Karpas-422 (cell line): ENCODE data around the gene LCP1. TPM values are rescaled to one million over a fixed set of nuclear protein-coding genes. Genes with fewer than 3 reads are reported as not detected.

Source experiments
- DNase-seq: peaks from one replicate; pipeline ENCODE4 v3.0.0-alpha.2; 2015
- H2AFZ ChIP-seq: fragments of 200-600 bp; sonication (generic); 2 replicates; pipeline ENCODE4 v1.6.1; 2014; ENCODE audit warnings: antibody characterized with exemption, low read length, mixed read lengths
- H3K27ac ChIP-seq: fragments of 200-600 bp; sonication (generic); 2 replicates; pipeline ENCODE4 v1.5.1; 2014; ENCODE audit warnings: mild to moderate bottlenecking, low read length, moderate library complexity
- H3K27me3 ChIP-seq: fragments of 200-600 bp; sonication (generic); 2 replicates; pipeline ENCODE4 v1.6.1; 2014; ENCODE audit warnings: low read length, mixed read lengths
- H3K36me3 ChIP-seq: fragments of 200-600 bp; sonication (generic); 2 replicates; pipeline ENCODE4 v1.6.1; 2014; ENCODE audit warnings: low read length, mixed read lengths; ENCODE audit not compliant: insufficient read depth
- H3K4me1 ChIP-seq: fragments of 200-600 bp; sonication (generic); 2 replicates; pipeline ENCODE4 v1.6.1; 2014; ENCODE audit warnings: mild to moderate bottlenecking, low read length, mixed read lengths
- H3K4me2 ChIP-seq: fragments of 200-600 bp; sonication (generic); 2 replicates; pipeline ENCODE4 v1.6.1; 2014; ENCODE audit warnings: low read length, low read depth, mild to moderate bottlenecking; ENCODE audit not compliant: poor library complexity, severe bottlenecking
- H3K4me3 ChIP-seq: fragments of 200-600 bp; sonication (generic); 2 replicates; pipeline ENCODE4 v1.5.1; 2014; ENCODE audit warnings: mild to moderate bottlenecking, antibody characterized with exemption, low read length, mixed read lengths
- H3K79me2 ChIP-seq: fragments of 200-600 bp; sonication (generic); 2 replicates; pipeline ENCODE4 v1.6.1; 2014; ENCODE audit warnings: mild to moderate bottlenecking, low read length, mixed read lengths
- H3K9ac ChIP-seq: fragments of 200-600 bp; sonication (generic); 2 replicates; pipeline ENCODE4 v1.6.0; 2014; ENCODE audit warnings: low read length
- H3K9me2 ChIP-seq: fragments of 200-600 bp; sonication (generic), shearing (Covaris generic); replicated peaks from 2 replicates; pipeline ENCODE4 v1.6.0; 2014; ENCODE audit warnings: mild to moderate bottlenecking, low read length, moderate library complexity; ENCODE audit not compliant: insufficient read depth
- H3K9me3 ChIP-seq: fragments of 300-700, 200-600 bp; sonication (generic); 2 replicates; pipeline ENCODE4 v1.6.1; 2014; ENCODE audit warnings: low read length, mixed read lengths
- H4K20me1 ChIP-seq: fragments of 200-600 bp; sonication (generic); 2 replicates; pipeline ENCODE4 v1.6.1; 2014; ENCODE audit warnings: mild to moderate bottlenecking, antibody characterized with exemption, low read length, low read depth; ENCODE audit not compliant: insufficient read depth
- total RNA-seq: library from RNA; depleted of rRNA; stranded (reverse); fragments of >200 nt; shearing (Covaris generic); gene quantifications from 2 replicates; pipeline ENCODE4 v1.2.3, GENCODE V29; 2014; ENCODE audit warnings: low replicate concordance

Gene LCP1
- total RNA-seq, 1 experiment from 2014 or later, result 415 TPM

DNA sequence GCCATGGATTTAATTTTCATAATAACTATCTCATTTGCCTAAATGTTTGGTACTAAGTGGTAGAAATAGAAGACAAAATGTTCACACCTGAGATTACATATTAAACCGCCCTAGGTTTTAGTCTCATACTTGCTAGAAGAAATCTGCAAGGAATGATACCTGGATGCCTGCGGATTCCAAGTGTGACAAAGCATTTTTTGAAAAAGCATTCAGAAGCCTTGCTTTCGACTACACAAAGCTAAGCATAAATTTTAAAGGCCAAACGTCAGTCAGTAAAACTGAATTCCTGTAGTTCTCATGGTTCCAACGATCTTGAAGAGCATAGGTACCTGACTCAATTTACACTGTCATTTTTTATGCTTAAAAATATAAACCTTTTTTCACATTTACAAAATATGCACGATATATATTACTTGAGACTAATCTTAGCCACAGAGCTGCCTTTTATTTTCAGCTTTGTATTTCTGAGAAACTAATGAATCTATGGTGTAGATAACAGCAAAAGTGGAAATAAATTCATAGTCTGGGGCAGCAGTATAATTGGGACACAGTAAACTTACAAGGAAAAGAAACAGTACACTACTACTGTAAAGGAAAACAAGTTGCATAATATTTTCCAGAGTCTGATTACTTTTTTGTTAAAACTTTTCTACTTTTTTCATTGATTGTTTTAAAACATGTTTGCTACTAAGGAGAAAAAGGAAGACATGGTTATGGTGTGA lies 28.5 kb upstream of the LCP1 start:
- H3K4me1 ChIP-seq, result peaks cover 14% of the 10 kb centered on the region
- H3K36me3 ChIP-seq, result no peaks in the 10 kb centered on the region
- no peak overlapping the region for H3K9ac ChIP-seq
- H4K20me1 ChIP-seq, result no peaks in the 10 kb centered on the region
- H3K4me3 ChIP-seq, result no peak overlapping the region
- H3K9me2 ChIP-seq, result no peaks in the 10 kb centered on the region
- peak; percentile 27 for DNase-seq
- H3K27ac ChIP-seq, result no peak overlapping the region
- no peak overlapping the region for H2AFZ ChIP-seq
- H3K79me2 ChIP-seq, result no peaks in the 10 kb centered on the region
- no peaks in the 10 kb centered on the region for H3K27me3 ChIP-seq
- H3K4me2 ChIP-seq, result peak overlapping the region; percentile 66
- H3K9me3 ChIP-seq, result no peaks in the 10 kb centered on the region

DNA sequence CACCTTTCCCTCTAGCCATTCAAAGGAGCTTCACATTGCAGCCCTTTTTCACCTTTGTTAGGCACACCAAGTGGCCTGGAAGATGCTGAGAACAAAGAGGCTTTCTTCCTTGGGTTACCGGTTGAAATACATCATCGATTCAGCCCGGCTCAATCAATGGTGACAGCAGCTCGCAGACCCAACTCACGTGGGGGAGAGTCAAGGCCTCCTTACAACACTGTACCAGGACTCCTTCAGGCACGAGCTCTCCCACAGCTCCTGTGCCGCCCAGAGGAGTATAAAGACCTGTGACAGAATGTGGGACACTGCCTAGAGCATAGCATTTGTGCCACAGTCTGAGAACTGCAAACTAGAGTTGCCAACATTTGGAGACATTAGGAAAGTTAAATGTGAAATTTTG lies 25.9 kb upstream of the LCP1 start:
- DNase-seq, result peak; percentile 25
- Histone ChIP-seq H2AFZ (no peak overlapping the region), H3K4me3 (no peak overlapping the region), H3K9ac (no peak overlapping the region), H3K4me1 (peaks cover 14% of the 10 kb centered on the region), H3K9me3 (no peaks in the 10 kb centered on the region), H4K20me1 (no peaks in the 10 kb centered on the region), H3K79me2 (no peaks in the 10 kb centered on the region), H3K27me3 (no peaks in the 10 kb centered on the region), H3K9me2 (no peaks in the 10 kb centered on the region), H3K27ac (no peak overlapping the region), H3K4me2 (no peak overlapping the region), H3K36me3 (no peaks in the 10 kb centered on the region)

DNA sequence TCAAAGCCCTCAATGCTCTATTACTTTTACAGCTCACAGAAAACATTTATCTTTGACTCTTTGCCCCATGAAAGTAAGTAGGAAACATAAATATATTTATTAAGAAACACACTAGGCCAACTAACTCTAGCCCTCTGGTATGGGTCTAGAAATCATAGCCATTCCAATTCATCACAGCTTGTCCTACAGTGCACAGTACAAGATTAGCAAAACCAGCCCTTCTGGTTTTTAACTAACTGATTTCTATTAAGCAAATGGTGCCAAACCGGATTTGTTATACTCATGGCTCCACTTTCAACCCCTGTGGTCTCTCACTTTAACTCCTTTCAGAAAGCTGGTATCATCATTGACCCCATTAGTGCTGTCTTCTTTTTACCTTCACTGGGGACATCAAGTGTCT lies 24.2 kb upstream of the LCP1 start:
- Histone ChIP-seq H3K4me1 (peaks cover 2% of the 10 kb centered on the region), H3K9me3 (no peaks in the 10 kb centered on the region), H4K20me1 (no peaks in the 10 kb centered on the region), H3K9ac (no peak overlapping the region), H3K9me2 (no peaks in the 10 kb centered on the region), H2AFZ (no peak overlapping the region), H3K4me2 (no peak overlapping the region), H3K27ac (no peak overlapping the region), H3K36me3 (no peaks in the 10 kb centered on the region), H3K4me3 (no peak overlapping the region), H3K79me2 (no peaks in the 10 kb centered on the region), H3K27me3 (no peaks in the 10 kb centered on the region)
- DNase-seq, result peak; percentile 10

DNA sequence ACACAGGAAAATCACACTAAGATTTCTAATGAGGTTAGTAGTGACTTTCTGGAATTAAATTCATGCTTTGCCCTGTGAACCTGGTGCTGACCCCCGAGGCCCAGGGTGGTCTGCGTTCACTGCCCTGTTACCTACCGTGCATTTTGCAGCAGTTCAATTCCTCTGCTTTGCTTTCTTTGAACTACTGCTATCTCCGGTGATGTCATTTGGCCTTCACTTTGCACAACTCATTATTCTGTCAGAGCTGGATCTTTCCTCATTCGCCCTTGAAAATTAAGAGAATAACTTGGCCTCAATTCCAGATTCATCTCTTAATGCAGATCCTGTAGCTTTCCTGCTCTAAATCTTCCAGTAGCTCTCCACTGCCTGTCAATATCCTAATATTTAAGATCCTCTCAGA lies 21.0 kb upstream of the LCP1 start:
- no peaks in the 10 kb centered on the region for H4K20me1 ChIP-seq
- H2AFZ ChIP-seq, result no peak overlapping the region
- H3K4me1 ChIP-seq, result no peaks in the 10 kb centered on the region
- no peaks in the 10 kb centered on the region for H3K79me2 ChIP-seq
- no peaks in the 10 kb centered on the region for H3K36me3 ChIP-seq
- no peaks in the 10 kb centered on the region for H3K9me3 ChIP-seq
- H3K4me2 ChIP-seq, result no peak overlapping the region
- no peaks in the 10 kb centered on the region for H3K27me3 ChIP-seq
- no peaks in the 10 kb centered on the region for H3K9me2 ChIP-seq
- H3K27ac ChIP-seq, result no peak overlapping the region
- DNase-seq, result peak; percentile 23
- H3K9ac ChIP-seq, result no peak overlapping the region
- H3K4me3 ChIP-seq, result no peak overlapping the region

DNA sequence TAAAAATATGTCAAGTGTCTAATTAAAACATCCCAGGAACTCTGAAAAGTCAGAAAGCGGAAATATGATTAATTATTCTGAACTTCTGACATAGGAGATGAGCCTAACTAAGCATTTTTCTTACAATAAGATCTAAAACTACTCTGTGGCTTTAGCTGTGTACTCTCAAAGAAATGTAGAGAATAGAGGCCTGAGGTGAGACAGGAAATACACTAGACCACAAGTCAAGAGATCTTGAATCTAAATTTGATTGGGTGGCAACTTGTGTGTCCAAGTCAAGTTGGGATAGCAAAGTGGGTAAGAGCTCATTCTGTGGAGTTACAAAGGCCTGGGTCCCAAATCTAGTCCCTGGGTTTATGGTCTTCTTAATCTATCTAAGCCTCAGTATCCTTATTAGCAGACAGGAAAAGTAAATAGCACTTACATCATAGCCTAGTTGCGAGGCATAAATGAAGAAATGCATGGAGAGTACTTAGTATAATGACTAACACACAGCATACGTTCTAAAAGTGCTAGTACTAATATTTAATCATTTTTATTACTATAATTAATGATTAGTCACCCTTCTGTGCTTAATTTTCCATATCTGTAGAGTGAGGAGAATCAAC lies 20.3 kb upstream of the LCP1 start:
- H3K27me3 ChIP-seq, result no peaks in the 10 kb centered on the region
- no peak overlapping the region for H3K4me3 ChIP-seq
- H3K79me2 ChIP-seq, result no peaks in the 10 kb centered on the region
- no peak overlapping the region for H3K9ac ChIP-seq
- H3K4me1 ChIP-seq, result no peaks in the 10 kb centered on the region
- H3K27ac ChIP-seq, result no peak overlapping the region
- H4K20me1 ChIP-seq, result no peaks in the 10 kb centered on the region
- H3K9me3 ChIP-seq, result no peaks in the 10 kb centered on the region
- no peaks in the 10 kb centered on the region for H3K36me3 ChIP-seq
- H3K9me2 ChIP-seq, result no peaks in the 10 kb centered on the region
- peak; percentile 38 for DNase-seq
- H3K4me2 ChIP-seq, result no peak overlapping the region
- no peak overlapping the region for H2AFZ ChIP-seq

DNA sequence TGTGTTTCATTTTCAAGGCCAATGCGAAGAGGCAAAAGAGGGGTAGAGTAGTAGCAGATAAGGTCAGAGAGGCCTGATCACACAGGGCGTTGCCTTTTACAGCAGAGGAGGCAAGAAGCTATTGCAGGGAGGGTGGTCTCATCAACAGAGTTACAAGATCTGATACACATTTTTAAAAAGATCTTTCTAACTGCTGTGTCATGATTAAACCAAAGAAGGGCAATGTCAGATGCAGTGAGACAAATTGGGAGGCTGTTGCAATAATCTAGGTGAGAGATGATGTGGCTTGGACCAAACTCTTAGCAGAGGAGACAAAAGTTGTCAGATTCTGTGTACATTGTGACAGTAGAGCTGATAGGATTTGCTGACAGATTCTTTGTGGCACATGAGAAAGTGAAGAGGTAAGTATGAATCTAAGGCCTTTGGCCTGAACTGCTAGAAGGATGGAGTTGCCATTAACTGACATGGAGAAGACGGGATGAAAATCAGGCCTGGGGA lies 16.8 kb upstream of the LCP1 start:
- Histone ChIP-seq H3K4me3 (no peak overlapping the region), H3K9ac (no peak overlapping the region), H2AFZ (no peak overlapping the region), H3K36me3 (no peaks in the 10 kb centered on the region), H3K9me3 (no peaks in the 10 kb centered on the region), H3K79me2 (no peaks in the 10 kb centered on the region), H3K27ac (no peak overlapping the region), H4K20me1 (no peaks in the 10 kb centered on the region), H3K4me1 (no peaks in the 10 kb centered on the region), H3K4me2 (no peak overlapping the region), H3K9me2 (no peaks in the 10 kb centered on the region), H3K27me3 (no peaks in the 10 kb centered on the region)
- no peak for DNase-seq

DNA sequence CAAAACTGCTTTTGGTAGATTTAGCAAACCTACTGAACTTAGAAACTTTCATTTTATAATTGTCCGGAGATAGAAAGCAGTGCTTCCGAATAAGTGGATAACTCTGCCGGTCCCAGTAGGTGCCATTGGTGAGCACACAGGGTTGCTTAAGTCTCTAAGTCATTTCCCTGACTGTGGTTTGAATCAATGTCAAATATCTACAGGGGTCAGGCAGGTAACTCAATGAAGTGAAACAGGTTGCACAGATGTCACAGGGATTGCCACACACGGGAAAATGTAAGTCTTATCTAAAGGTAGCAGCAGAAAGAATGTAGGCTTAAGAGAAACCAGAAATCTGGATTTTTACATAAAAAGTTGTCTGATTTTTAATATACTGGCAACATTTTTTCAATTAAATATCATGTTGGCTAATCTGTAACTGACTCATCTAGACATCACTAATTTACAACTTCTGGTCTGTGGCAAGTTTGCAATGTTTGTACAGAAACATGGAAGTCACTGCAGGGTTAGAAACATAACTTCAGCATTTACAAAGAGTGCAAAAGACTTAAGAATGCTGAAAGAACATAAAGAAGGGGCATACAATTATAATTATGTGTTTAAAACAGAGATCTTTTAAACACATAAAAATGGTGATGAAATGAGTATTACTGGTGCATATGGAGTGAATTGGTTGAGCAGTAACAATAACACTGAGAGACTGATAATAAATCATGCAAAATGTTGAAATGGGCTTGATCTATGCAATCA lies 15.5 kb upstream of the LCP1 start:
- Histone ChIP-seq H3K9ac (no peak overlapping the region), H3K9me2 (no peaks in the 10 kb centered on the region), H3K27me3 (no peaks in the 10 kb centered on the region), H3K27ac (no peak overlapping the region), H2AFZ (no peak overlapping the region), H3K79me2 (no peaks in the 10 kb centered on the region), H3K4me1 (no peaks in the 10 kb centered on the region), H3K4me2 (no peak overlapping the region), H3K4me3 (no peak overlapping the region), H4K20me1 (no peaks in the 10 kb centered on the region), H3K36me3 (no peaks in the 10 kb centered on the region), H3K9me3 (no peaks in the 10 kb centered on the region)
- DNase-seq, result peak; percentile 15

DNA sequence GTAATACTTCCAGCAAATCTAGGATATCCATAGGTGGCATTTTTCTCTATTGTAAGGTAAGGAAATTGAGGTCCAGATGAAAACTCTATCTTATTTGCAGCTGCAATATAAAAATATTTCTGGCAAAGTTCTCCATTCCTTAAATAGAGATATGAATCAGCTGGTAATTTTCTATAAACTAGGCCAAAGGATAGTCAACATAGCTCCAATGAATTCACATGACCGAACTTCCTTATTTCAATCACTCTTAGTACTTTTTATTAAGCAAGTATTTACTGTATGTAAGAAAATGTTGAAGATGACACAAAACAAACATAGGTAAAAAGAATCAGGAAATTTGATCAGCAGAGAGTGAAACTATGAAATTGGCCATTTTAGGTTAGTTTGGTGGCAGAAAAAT lies 13.0 kb upstream of the LCP1 start:
- Histone ChIP-seq H3K36me3 (no peaks in the 10 kb centered on the region), H3K9me3 (no peaks in the 10 kb centered on the region), H3K4me2 (no peak overlapping the region), H4K20me1 (no peaks in the 10 kb centered on the region), H3K9ac (no peak overlapping the region), H2AFZ (no peak overlapping the region), H3K27ac (no peak overlapping the region), H3K4me1 (peaks cover 2% of the 10 kb centered on the region), H3K79me2 (no peaks in the 10 kb centered on the region), H3K4me3 (no peak overlapping the region), H3K27me3 (no peaks in the 10 kb centered on the region), H3K9me2 (no peaks in the 10 kb centered on the region)
- DNase-seq, result peak; percentile 9
